Lower lobe of right lung (tissue), 2 donors: ENCODE measurements around the gene COMMD9. TPM values are rescaled to one million over a fixed set of nuclear protein-coding genes. Genes with fewer than 3 reads are reported as not detected.

Experiments
- ATAC-seq, 2 donors: fragments of 200-7000 bp; cut with Tn5 transposase; one replicate each; pipeline ENCODE4 v1.9.1; 2020 to 2022; ENCODE audit warnings: mild to moderate bottlenecking in 2 of 2, moderate library complexity in 2 of 2
- DNase-seq: peaks from one replicate; pipeline ENCODE4 v3.0.0-alpha.2; 2020
- H3K27ac ChIP-seq: fragments of 200-600 bp; one replicate; pipeline ENCODE4 v1.8.0; 2022
- H3K27me3 ChIP-seq: fragments of 200-600 bp; one replicate; pipeline ENCODE4 v1.8.0; 2022; ENCODE audit warnings: low read depth
- H3K36me3 ChIP-seq: fragments of 200-600 bp; one replicate; pipeline ENCODE4 v1.8.0; 2022; ENCODE audit warnings: mild to moderate bottlenecking
- H3K4me1 ChIP-seq: fragments of 200-600 bp; one replicate; pipeline ENCODE4 v1.8.0; 2022
- H3K4me3 ChIP-seq: fragments of 200-600 bp; one replicate; pipeline ENCODE4 v1.8.0; 2022; ENCODE audit warnings: mild to moderate bottlenecking
- H3K9me3 ChIP-seq: fragments of 200-600 bp; one replicate; pipeline ENCODE4 v1.8.0; 2022
- intact Hi-C: fragments of 100-400 bp; cut with DNase I; formaldehyde crosslinking; loops from one replicate; pipeline ENCODE4 v1.11.0; 2022
- total RNA-seq: library from RNA; stranded (reverse); fragmentation: NEBNext Ultra II Directional; extraction: Animal tissue kit (Norgen Biotek cat#: 25700); gene quantifications from one replicate; pipeline ENCODE4 v1.2.1, GENCODE V29; 2021
- TF ChIP-seq, protein P1 (sequence below): fragments of 200-600 bp; IDR thresholded peaks from one replicate; pipeline ENCODE4 v1.8.0; 2022; ENCODE audit warnings: antibody characterized with exemption, mild to moderate bottlenecking
- donor health status: DM: no; HTN: yes; CAD: no; lungs with severe emphysema.

The COMMD9 gene
- total RNA-seq, 1 donor from 2014 or later: 85.7 TPM

DNA sequence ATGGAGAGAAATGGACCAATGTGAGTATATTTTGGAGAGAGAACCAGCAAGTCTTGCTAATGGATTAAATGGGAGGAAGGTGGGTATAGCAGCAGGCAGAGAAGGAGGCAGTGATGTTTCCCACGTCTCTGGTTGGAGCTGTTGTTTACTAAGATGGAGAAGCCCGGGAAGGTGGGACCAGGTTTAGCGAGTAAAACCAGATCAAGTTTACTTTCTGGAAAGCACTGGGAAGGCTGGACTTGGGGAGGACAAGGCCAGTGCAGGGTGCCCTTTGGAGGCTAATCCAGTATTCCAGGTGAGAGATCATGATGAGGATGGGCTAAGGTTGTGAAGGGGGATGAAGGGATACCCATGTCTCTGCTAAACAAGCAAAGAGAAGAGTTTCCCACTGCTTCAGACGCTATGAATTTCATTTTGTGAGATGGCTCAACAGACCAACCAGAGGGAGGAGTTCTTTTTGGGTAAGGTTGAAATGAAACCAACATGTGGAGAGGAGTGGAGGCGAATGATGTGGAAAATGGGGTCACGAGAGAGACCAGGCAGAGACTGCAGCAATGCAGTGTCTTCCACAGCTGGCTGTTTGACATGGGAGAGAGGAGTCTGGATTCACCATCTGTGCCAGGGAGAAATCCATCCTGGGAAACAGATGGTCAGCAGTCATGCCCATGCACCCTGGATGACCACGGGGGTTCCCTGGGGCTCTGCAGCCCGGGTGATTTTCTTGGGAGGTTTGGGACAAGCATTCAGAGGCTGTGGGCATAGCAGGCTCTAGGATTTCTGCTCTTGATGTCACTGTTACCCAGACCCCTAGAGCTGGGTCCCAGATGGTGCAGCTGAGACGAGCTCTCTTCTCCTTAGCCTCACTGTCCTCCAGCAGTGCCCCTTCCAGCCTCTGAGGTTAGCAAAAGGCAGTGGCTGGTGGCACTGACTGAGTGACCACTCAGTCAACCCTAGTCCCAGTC, 24.9 kb downstream of the COMMD9 start:
- no peak for ATAC-seq
- intact Hi-C loops: no loop called here
- Histone ChIP-seq H3K27ac (no peak overlapping the region), H3K4me3 (no peak overlapping the region), H3K9me3 (no peaks in the 10 kb centered on the region), H3K4me1 (peaks cover 5% of the 10 kb centered on the region), H3K27me3 (peaks cover 4% of the 10 kb centered on the region), H3K36me3 (no peaks in the 10 kb centered on the region)
- TF ChIP-seq, protein P1, sequence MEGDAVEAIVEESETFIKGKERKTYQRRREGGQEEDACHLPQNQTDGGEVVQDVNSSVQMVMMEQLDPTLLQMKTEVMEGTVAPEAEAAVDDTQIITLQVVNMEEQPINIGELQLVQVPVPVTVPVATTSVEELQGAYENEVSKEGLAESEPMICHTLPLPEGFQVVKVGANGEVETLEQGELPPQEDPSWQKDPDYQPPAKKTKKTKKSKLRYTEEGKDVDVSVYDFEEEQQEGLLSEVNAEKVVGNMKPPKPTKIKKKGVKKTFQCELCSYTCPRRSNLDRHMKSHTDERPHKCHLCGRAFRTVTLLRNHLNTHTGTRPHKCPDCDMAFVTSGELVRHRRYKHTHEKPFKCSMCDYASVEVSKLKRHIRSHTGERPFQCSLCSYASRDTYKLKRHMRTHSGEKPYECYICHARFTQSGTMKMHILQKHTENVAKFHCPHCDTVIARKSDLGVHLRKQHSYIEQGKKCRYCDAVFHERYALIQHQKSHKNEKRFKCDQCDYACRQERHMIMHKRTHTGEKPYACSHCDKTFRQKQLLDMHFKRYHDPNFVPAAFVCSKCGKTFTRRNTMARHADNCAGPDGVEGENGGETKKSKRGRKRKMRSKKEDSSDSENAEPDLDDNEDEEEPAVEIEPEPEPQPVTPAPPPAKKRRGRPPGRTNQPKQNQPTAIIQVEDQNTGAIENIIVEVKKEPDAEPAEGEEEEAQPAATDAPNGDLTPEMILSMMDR: no peak
- no peak for DNase-seq

DNA sequence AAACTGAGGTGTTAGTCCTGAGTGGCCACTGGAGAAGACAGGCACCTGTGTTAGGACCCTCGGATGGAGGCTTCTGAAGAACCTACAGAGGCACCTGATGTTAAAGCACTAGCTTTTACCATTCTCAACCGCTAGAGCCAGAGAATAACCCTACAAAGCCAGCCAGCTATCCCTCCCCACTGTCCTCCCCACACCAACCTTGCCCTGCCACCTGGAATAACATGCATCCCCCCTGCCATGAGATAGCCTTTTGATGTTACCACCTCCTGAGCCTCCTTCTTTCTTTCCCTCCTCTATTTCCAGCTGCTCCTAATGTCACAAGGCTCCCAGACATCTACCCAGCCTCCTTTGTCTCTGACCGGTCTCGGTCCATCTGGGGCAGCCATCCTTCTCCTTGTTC, 28.1 kb downstream of the COMMD9 start:
- Histone ChIP-seq H3K4me1 (peaks cover 5% of the 10 kb centered on the region), H3K27ac (no peak overlapping the region), H3K36me3 (no peaks in the 10 kb centered on the region), H3K4me3 (no peak overlapping the region), H3K27me3 (peaks cover 4% of the 10 kb centered on the region), H3K9me3 (peaks cover 2% of the 10 kb centered on the region)
- TF ChIP-seq, protein P1: no peak
- ATAC-seq: no peak
- intact Hi-C loops: no loop called here
- DNase-seq: no peak

DNA sequence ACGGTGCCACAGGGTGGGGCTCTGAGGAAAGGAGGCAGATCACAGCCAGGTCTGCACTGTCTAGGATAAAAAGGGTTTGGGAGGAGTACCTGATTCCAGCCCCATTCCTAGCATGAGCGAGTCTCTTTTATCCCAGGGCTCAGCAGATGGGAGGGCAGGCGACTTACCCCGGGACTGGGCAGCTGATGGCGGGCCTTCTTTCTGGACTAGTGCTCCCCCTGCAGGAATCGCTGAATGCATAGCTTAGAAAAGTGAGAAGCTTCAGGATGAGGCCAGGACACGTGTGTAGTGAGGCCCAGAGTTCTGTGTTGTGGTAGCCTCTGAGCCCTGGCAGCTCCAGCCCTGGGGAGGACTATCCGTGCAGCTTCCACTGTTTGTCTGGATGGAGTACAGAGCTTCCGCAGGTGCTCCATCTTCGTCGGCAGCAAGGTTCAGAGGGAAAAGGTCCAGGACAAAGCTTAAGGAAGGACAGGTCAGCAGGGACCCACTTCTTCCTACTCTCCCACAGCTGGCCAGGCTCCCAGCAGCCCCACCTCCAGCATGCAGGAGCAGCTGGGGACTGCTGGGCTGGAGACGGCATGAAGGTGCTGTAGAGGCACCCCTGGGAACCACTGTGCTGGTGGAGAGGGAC, 30.4 kb downstream of the COMMD9 start:
- H3K9me3 ChIP-seq: peaks cover 4% of the 10 kb centered on the region
- H3K4me3 ChIP-seq: no peak overlapping the region
- H3K4me1 ChIP-seq: no peaks in the 10 kb centered on the region
- intact Hi-C loops: loop anchor here (5.0 kb wide), 1 partner anchor 642 kb away; the partner anchor contains the start of gene FJX1
- peaks cover 4% of the 10 kb centered on the region for H3K27me3 ChIP-seq
- DNase-seq: no peak
- no peaks in the 10 kb centered on the region for H3K36me3 ChIP-seq
- no peak overlapping the region for H3K27ac ChIP-seq
- ATAC-seq: peak; percentile 83 to 84
- TF ChIP-seq, protein P1: peak; percentile 61

DNA sequence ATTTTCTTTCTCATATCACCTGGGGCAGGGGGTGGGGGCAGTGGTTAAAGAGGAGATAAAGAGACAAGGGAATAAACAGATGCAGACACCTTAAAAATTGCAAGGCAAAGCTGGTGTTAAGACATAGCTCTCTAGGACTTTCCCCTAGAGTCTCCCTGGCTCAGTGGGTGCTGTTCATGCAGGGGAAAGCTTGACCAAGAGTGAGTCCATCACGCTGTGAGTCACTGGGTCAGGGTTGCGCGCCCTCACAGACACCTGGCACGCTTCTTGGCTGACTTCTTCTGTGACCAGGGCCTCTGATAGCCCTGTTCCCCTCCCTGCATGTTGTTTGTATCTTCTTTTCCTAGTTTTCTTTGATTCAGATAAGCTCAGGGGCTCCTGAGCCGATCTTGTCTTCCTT, 31.9 kb downstream of the COMMD9 start:
- intact Hi-C loops: loop anchor here (5.0 kb wide), 1 partner anchor 640 kb away; the partner anchor contains the start of gene FJX1
- TF ChIP-seq, protein P1: no peak
- Histone ChIP-seq H3K27ac (no peak overlapping the region), H3K9me3 (peaks cover 4% of the 10 kb centered on the region), H3K27me3 (peaks cover 4% of the 10 kb centered on the region), H3K4me3 (no peak overlapping the region), H3K4me1 (no peaks in the 10 kb centered on the region), H3K36me3 (no peaks in the 10 kb centered on the region)
- ATAC-seq (no peak), DNase-seq (no peak)

DNA sequence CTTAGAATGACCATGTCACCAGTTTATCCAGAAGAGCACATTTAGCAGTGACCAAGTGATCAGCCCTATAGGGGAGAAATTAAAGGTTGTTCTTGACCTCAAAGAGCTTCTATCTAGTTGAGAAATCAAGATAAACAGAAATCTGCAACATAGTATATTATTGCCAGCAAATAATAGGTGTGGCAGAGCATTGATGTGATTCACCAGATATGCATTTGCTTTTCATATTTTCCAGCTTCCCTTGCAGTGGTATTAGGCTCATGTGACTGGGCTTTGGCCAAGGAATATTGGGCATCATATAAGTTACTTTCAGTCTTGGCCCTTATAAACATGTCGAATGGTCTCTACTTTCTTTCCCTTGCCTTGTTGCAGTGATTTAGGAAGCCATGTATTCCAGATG, 34.5 kb downstream of the COMMD9 start:
- H3K27me3 ChIP-seq: no peaks in the 10 kb centered on the region
- H3K36me3 ChIP-seq: no peaks in the 10 kb centered on the region
- TF ChIP-seq, protein P1: no peak
- DNase-seq (no peak), ATAC-seq (no peak)
- intact Hi-C loops: loop anchor here (5.0 kb wide), 1 partner anchor 637 kb away; the partner anchor contains the start of gene FJX1
- H3K27ac ChIP-seq: no peak overlapping the region
- no peak overlapping the region for H3K4me3 ChIP-seq
- H3K9me3 ChIP-seq: peaks cover 4% of the 10 kb centered on the region
- no peaks in the 10 kb centered on the region for H3K4me1 ChIP-seq
